Measurements from ENCODE around the gene LBHD1.

Gene LBHD1

DNA sequence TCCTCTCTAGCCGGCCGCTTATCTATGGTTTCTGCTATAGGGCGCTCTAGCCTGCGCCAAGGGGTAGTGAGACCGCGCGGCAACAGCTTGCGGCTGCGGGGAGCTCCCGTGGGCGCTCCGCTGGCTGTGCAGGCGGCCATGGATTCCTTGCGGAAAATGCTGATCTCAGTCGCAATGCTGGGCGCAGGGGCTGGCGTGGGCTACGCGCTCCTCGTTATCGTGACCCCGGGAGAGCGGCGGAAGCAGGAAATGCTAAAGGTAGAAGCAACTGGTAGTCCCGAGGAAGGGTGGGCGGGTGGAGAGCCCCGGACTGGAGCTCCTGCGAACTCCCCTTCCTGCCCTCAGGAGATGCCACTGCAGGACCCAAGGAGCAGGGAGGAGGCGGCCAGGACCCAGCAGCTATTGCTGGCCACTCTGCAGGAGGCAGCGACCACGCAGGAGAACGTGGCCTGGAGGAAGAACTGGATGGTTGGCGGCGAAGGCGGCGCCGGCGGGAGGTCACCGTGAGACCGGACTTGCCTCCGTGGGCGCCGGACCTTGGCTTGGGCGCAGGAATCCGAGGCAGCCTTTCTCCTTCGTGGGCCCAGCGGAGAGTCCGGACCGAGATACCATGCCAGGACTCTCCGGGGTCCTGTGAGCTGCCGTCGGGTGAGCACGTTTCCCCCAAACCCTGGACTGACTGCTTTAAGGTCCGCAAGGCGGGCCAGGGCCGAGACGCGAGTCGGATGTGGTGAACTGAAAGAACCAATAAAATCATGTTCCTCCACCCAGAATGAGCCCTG lies at the start of gene LBHD1, which contains the start of gene UQCC3:
TSS of gene LBHD1 (minus strand) at position 660 of the 782 bp plus-strand sequence. CDS start 2,236 bp downstream, outside the sequence.
TSS of gene UQCC3 (plus strand) at position 66 of the 782 bp plus-strand sequence. CDS start at position 139, 73 bp downstream.
- DNase-seq (ENCODE audit: low read depth, low spot score), result no peak
- ChIA-PET POLR2A (interaction anchor here (0.6 to 2.1 kb wide), 11 partner anchors 9 to 213 kb away, joined by 3 to 15 read pairs (median 5); partner anchors contain the start of genes B3GAT3, EEF1G, INTS5 and LRRN4CL), CTCF (interaction anchor here (1.2 to 4.2 kb wide), 6 partner anchors 9 to 112 kb away, joined by 3 to 30 read pairs (median 6); partner anchors contain the start of gene LRRN4CL)
- H3K4me3 ChIP-seq (ENCODE audit: low read depth, low read length), result peak within 1 kb of the TSS; percentile 76
- no peak for TF ChIP-seq CTCF (IDR thresholded peaks at IDR 0.05; ENCODE audit: insufficient read depth, low read length, missing control alignments)

- H3K4me3 ChIP-seq (ENCODE audit: low read depth, low read length), result no peak overlapping the region
- ChIA-PET CTCF (interaction anchor here (1.8 kb wide), 1 partner anchor 9 kb away, joined by 4 read pairs; no protein-coding TSS in a partner anchor), POLR2A (interaction anchor here (1.1 kb wide), 1 partner anchor 29 kb away, joined by 3 read pairs; no protein-coding TSS in a partner anchor)
- no peak for DNase-seq (ENCODE audit: low read depth, low spot score)
- no peak for TF ChIP-seq CTCF (IDR thresholded peaks at IDR 0.05; ENCODE audit: insufficient read depth, low read length, missing control alignments)
Observed at GRCh38 chr11:62719302-62719978, 47.4 kb upstream of the LBHD1 start.

DNA sequence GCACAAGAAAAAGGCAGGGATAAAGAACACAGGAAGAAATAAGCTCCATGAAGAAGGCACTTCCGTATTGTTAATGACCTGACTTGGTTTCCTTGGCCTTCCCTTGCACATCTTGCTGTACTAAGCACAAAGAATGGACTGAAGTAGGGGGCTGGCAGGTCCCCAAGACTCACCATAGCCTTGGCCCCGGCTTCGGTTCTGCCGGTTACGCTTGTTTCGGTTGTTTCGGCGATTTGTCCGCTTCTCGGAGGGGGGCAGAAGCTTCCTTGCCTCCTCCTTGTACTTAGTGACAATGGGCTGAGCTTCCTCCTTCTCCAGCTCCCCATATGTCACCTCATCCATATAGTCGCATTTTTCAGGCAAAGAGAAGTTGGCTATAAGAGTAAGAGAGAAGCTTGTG lies 44.7 kb upstream of the LBHD1 start:
- ChIA-PET POLR2A (interaction anchor here (1.4 kb wide), 1 partner anchor 11 kb away, joined by 7 read pairs; the partner anchor contains the start of genes HNRNPUL2 and TTC9C), CTCF (interaction anchor here (1.0 to 1.5 kb wide), 4 partner anchors 9 to 337 kb away, joined by 3 to 5 read pairs (median 3); partner anchors contain the start of gene TMEM179B)
- TF ChIP-seq CTCF (IDR thresholded peaks at IDR 0.05; ENCODE audit: insufficient read depth, low read length, missing control alignments), result no peak

GRCh38 chr11:62716206-62716605 lies 44.1 kb upstream of the LBHD1 start:
- DNase-seq (ENCODE audit: low read depth, low spot score), result no peak
- H3K4me3 ChIP-seq (ENCODE audit: low read depth, low read length), result no peak overlapping the region
- POLR2A ChIA-PET, result no interaction called here
- no peak for TF ChIP-seq CTCF (IDR thresholded peaks at IDR 0.05; ENCODE audit: insufficient read depth, low read length, missing control alignments)
- CTCF ChIA-PET, result interaction anchor here (0.9 to 1.5 kb wide), 7 partner anchors 8 to 336 kb away, joined by 3 to 5 read pairs (median 3); partner anchors contain the start of gene TMEM179B

More for the DNA sequence above, 44.7 kb upstream of the LBHD1 start:
- no peak overlapping the region for H3K4me3 ChIP-seq (ENCODE audit: low read depth, low read length)
- DNase-seq (ENCODE audit: low read depth, low spot score), result no peak

GRCh38 chr11:62715150-62716130 lies 43.4 kb upstream of the LBHD1 start:
- no peak for TF ChIP-seq CTCF (IDR thresholded peaks at IDR 0.05; ENCODE audit: insufficient read depth, low read length, missing control alignments)
- DNase-seq (ENCODE audit: low read depth, low spot score), result no peak
- ChIA-PET POLR2A (interaction anchor here (1.6 kb wide), 1 partner anchor 126 kb away, joined by 5 read pairs; no protein-coding TSS in a partner anchor), CTCF (interaction anchor here (0.9 to 1.5 kb wide), 6 partner anchors 9 to 336 kb away, joined by 3 to 5 read pairs (median 3); partner anchors contain the start of gene TMEM179B)
- no peak overlapping the region for H3K4me3 ChIP-seq (ENCODE audit: low read depth, low read length)
